ENCODE measurements around the gene RAMP1.

DNA sequence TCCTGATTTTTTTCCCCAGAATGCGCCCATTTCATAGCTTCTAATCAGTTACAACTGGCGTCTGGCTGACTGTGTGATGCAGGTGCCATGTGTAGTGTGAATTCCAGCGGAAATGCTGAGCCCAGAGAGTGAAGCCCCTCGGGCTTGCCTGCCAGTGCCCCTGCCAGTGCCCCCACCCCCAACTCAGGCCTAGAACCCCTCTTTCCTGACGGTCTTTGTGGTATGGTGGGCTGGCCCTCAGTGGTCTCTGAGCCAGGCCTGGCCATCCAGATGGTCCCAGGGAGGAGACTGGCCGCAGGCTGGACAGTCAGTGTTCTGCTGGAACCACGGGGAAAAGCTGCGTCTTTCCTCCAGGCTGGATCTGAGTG is 3.1 kb downstream of the RAMP1 start:
- TF ChIP-seq CTCF (IDR thresholded peaks at IDR 0.05; ENCODE audit: insufficient read depth, low read length): no peak
- TF ChIP-seq POLR2AphosphoS5 (IDR thresholded peaks at IDR 0.05; ENCODE audit: low read depth): no peak
- TF ChIP-seq, protein P1, sequence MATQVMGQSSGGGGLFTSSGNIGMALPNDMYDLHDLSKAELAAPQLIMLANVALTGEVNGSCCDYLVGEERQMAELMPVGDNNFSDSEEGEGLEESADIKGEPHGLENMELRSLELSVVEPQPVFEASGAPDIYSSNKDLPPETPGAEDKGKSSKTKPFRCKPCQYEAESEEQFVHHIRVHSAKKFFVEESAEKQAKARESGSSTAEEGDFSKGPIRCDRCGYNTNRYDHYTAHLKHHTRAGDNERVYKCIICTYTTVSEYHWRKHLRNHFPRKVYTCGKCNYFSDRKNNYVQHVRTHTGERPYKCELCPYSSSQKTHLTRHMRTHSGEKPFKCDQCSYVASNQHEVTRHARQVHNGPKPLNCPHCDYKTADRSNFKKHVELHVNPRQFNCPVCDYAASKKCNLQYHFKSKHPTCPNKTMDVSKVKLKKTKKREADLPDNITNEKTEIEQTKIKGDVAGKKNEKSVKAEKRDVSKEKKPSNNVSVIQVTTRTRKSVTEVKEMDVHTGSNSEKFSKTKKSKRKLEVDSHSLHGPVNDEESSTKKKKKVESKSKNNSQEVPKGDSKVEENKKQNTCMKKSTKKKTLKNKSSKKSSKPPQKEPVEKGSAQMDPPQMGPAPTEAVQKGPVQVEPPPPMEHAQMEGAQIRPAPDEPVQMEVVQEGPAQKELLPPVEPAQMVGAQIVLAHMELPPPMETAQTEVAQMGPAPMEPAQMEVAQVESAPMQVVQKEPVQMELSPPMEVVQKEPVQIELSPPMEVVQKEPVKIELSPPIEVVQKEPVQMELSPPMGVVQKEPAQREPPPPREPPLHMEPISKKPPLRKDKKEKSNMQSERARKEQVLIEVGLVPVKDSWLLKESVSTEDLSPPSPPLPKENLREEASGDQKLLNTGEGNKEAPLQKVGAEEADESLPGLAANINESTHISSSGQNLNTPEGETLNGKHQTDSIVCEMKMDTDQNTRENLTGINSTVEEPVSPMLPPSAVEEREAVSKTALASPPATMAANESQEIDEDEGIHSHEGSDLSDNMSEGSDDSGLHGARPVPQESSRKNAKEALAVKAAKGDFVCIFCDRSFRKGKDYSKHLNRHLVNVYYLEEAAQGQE (IDR thresholded peaks at IDR 0.05; ENCODE audit: insufficient replicate concordance, low read depth): no peak
- no peak for TF ChIP-seq GABPA (IDR thresholded peaks at IDR 0.05; ENCODE audit: low read depth)

Data from HL-60 (cell line).